Amygdala (tissue), 56 donors: ENCODE results near the gene MCU.
"Not testable (repeated sequence)": the region's sequence is repeated elsewhere in the genome, so short reads cannot be mapped to it uniquely, and the experiment has no call there.

Source experiments
- DNase-seq, 56 donors: peaks; one replicate each; lab custom pipeline; 2025; lab: John Stamatoyannopoulos, UW

Gene MCU

DNA sequence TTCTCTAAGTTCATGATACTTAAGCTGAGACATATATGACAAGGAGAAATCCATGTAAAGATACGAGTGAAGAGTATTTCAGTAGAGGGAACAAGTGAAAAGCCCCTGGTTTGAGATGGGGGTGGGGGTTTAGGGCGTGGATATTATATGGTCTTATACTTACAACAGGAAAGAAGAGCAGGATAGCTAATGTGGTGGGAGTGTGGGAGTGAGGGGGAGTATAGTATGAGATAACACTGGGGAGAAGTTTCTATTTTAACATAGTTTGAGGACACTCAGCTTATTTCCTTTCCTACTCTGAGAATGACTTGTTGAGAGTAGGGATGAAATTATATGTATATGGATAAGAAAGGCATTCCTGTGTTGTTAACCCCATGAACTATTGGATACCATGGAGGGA lies 36.5 kb downstream of the MCU start:
- DNase-seq = no peak

DNA sequence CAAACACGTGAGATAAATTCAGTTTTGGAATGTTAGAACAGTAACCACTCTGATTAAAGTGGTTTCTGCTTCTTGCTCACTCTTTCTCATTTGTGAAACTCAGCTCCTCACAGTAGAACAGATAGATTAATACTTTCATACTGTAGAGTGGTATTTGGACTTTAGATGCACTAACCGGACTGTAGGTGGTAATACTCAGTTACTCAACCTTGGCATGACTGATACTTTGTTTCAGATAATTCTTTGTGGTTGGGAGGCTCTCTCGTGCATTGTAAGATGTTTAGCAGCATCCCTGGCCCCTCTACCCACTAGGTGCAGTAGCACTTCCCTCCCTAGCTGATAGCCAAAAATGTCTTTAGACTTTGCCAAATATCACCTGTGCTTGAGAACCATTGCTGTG lies 37.6 kb downstream of the MCU start:
- no peak for DNase-seq

DNA sequence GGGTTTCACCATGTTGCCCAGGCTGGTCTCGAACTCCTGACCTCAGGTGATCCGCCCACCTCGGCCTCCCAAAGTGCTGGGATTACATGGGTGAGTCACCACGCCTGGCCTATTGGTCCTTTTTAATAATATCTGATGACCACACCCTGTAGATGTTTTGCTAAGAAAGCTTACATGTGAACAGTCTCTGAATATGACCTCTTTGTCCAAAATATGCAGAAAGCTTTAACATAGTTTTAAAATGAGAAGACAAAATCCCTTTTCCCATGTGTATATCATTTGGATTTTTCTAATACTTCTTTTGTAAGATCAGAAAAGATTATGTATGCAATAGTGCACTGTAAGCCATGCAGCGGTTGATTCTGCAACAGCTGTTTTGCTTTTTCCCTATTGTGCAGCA lies 38.5 kb downstream of the MCU start:
- no peak for DNase-seq

DNA sequence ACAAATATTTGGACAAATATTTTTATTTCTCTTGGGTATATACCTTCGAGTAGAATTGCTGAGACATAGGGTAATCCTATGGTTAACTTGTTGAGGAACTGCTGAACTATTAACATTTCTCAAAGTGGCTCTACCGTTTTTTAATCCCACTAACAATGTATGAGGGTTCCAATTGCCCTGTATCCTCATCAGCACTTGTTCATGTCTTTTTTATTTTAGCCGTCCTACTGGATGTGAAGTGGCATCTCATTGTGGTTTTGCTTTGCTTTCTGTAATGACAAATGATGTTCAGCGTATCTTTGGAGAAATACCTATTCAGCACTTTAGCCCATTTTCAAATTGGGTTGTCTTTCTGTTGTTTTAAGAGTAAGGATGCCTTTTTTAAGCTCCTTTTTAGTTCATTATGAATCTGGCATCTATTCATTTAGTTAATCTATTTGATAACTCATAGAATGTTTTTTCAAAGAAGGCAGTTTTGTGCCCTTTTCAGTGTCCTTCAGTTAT lies 40.0 kb downstream of the MCU start:
- DNase-seq = no peak

DNA sequence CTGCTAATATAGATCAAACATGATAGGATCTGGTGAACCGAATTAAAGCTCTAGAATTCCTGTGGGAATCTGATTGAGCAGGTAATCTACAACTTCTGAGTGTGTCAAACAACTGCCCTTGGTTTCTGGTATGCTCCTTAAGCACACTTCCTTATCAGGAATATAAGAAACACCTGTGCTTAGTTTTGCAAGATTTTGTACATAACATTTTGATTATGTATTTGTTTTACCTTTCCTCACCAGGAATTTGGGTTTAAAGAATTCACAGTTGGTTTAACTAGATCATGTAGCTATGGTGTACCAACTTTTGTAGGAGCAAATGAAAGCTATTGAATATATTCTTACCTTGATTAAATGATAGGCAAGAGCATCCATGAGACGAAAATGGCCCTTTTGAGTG lies 40.6 kb downstream of the MCU start:
- no peak for DNase-seq

DNA sequence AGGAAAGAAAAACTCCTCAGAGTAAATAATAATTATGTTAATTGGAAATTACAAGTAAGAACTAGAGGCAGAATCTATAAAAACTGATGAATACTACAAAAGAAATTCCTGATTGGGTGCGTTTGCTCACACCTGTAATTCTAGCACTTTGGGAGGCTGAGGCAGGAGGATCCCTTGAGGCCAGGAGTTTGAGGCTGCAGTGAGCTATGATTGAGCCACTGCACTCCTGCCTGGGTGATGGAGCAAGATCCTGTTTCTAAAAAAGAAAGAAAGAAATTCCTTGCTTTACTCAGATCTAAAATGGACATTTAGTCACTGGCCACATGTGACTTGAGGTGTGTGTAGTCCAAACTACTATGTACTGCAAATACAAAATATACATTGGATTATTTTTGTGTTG lies 42.0 kb downstream of the MCU start:
- DNase-seq = no peak

DNA sequence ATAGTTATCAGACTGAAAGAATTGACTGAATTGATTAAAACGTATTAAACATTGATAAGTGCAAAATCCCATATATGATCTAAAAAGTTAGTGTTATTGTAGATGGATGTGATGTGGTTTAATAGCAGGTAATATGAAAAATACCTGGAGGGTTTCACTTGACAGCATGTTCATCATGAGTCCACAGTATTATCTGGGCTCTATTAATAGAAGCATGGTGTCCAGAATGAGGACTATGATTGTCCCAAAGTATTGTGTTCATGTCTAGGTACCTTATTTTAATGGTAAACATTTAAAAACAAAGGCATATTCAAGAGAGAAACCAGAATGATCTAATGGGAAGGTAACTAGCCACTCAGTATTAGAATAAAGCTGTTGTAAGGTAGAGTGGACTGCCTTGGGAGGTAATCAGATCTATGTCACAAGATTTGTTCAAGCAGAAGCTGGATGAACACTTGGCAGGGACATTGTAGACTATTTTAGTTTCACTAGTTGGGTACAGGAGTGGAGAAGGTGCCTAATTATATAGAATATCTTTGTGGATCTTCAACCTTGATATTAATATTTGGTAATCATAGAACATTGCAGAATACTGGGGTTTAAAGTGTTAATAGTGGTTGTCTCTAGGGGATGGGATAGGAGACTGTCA lies 43.5 kb downstream of the MCU start:
- no peak for DNase-seq

DNA sequence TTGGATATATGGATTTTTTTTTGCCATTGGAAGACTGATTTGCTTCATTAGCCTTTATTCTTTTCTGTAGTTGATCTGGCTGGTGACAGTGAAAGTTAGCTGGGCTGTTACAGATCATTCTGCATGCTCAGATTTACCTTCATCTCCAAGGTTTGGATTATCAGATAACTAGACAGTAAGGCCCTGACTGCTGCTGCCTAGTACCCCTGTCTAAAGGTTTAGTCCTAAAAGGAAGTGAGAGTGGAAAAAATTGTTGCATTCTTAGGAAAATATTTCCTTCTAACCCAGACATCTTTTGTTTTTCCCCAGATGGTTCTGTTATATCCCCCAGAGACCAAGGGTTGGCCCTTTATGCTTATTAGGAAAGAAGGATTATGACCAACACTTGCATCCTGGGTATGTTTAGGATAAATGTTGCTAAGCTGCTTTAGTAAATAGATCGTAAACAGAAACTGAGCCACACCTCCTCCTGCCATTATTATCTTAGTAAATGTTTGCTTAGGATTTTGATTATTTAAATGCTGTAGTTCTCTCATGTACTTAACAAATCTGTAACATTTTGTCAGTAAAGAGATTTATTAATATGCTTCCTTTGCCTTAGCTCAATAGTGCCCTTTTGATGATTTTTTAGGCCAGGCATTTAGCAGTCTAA lies 44.4 kb downstream of the MCU start:
- no peak for DNase-seq

DNA sequence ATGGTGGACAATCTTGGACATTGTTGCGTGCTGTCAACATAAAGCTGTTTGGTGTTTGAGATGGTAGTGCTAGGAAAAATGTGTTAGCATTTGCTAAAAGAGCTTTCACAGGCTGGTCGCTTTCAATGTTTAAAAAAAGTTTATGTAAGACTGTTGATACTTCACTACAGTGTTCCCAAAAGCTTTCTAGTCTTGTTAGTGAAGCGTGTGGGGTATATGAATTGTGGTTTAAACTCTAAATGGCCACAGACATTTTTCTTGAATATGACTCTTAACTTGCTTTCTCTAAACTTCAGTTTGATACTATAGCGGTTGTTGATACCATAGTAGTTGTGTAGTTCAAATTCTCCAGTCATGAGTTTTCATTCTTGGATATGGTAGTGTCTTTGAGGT lies 44.9 kb downstream of the MCU start:
- no peak for DNase-seq

DNA sequence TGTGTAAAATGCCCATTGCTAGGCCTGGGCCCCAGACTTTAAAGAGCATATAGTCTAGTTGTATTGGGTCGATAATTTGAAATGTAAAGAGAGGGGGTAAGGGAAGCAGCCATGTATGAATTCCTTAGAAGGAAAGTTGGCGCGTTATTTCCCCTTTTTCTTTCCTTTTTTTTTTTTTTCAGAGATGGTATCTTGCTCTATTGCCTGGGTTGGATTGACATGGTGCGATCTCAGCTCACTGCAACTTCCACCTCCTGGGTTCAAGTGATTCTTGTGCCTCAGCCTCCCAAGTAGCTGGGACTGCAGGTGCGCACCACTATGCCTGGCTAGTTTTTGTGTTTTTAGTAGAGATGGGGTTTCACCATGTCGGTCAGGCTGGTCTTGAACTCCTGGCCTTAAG lies 45.4 kb downstream of the MCU start:
- not testable (repeated sequence) for DNase-seq

DNA sequence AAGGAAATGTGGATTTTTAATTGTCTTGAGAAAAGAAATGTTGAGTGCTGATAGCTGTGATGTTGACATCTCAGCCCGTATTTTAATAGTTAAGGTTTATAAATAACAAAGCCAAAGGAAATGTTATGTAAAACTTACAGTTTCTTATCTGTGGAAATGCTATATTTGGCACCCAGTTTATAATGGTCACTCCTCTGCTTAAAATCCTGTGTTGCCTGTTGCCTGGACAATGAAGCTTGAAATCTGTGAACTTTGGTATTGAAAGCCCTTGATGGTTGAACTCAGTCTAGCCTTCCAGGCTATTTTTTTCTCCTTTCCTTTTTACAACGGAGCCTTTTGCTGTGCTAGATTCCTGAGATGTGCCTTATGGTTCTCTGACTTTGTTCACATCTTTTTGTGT lies 46.5 kb downstream of the MCU start:
- no peak for DNase-seq

DNA sequence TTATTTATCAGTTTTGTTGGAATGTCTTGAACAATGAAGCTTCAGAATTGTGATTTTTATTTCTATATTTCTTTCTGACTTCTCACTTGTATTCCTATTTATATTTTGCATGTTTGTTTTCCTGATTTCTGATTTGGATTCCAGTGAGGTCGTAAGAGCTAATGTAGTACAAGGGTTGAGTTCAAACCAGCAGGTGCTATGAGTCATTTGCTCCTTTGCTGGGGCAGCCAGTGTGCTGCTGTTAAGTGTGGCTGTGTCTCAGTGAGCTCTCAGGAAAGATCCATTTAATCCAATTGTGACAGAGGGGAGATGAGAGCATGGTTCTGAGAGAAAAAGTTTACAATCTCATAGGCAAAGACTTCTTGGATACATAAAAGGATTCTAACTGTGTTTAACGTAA lies 48.6 kb downstream of the MCU start:
- no peak for DNase-seq

DNA sequence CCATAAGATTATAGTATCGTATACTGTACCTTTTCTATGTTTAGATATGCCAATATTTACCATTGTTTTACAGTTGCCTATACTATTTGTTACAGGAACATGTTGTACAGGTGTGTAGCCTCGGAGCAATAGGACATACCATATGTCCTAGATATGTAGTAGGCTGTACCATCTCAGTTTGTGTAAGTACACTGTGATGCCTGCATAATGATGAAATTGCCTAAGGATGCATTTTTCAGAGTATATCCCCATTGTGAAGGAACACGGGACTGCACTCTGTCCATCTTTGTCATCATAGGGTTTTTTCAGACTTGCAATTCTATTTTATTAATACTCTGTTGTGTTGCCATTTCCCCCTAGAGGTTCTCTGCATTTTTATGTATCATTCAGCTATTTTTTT lies 50.1 kb downstream of the MCU start:
- no peak for DNase-seq

DNA sequence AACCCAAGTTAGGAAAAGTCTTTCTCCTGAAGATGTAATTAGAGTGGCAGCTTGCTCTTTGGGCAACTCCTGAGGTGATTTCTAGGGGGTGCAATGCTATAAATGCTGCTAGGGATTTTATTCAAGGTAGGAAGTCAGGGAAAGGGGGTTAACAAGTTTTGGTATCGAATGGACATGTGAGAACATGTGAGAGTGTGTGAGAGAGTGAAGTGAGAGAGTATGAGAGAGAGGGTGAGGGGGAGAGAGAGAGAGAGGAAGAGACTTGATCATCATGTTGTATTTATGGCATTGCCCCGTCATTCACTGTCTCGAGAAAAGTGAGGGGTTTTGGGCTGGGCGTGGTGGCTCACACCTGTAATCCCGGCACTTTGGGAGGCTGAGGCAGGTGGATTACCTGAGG lies 50.9 kb downstream of the MCU start:
- no peak for DNase-seq

DNA sequence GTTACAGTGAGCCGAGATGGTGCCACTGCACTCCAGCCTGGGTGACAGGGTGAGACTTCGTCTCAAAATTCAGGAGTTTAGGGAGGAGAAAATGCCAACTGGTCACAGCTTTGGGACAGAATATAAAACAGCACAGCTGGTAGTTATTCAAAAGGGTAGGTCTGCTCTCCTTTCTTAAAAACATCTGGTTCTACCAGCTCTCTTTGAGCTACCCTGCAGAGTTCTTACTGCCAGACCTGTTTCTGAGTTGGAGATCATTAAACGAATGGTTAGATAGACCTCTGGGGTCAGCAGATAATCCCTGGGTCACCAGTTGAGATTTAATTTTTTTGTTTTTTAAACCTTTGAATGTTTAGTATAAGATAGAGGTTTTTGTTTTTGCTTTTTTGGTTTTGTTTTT lies 52.6 kb downstream of the MCU start:
- no peak for DNase-seq

DNA sequence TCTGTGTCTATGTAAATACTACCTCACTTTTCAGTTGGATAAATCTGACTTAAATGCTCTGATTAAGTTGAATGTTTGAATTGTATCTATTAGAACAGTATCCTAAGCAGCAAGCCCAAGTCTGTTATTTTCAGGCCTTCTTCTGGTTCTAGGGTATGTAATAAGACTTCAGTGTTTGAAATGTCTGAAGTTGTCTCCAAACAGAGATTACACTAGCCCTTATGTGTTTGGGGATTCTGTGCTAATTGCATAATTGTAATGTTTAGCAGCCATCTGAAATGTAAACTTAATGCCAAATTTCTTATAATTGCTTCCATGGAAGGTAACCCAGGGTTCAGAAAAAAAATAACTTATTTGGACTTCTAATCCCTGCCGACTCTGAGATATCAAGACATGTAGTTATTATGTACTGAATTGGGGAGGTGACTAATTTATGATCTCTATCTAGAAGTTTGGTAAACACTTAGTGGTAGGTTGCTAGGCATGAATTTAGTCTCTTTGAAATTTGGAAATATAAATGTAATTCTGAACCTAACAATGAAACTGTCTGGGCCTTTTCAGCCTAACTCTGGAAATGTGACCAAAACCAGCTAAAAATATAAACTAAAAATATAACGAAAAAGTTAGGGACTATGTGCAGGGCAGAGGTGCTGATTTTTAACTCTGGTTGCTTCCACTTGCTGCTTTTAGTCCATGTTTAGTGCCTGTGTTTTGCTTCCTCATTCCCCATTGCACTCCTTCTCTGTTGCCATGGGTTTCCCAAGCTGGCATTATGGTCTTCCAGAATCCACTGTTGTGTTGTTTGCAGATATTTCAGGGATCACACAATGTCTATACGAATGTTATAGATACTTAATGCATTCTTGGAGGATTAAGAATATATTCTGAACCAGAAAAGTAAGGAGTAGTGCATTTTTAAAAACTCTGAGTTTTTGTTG lies 54.8 kb downstream of the MCU start:
- DNase-seq = no peak

DNA sequence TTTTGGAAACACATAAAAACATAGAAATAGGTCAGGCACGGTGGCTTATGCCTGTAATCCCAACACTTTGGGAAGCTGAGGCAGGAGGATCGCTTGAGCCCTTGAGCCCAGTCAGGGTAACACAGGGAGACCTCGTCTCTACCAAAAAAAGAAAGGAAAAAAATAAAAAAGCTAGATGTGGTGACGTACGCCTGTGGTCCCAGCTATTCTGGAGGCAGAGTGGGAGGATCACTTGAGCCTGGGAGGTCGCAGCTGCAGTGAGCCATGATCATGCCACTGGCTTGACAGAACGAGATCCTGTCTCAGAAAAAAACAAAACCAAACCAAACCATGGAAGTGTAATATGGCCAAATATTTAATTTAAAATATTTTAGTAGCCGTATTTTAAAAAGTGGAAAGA lies 55.6 kb downstream of the MCU start:
- no peak for DNase-seq

DNA sequence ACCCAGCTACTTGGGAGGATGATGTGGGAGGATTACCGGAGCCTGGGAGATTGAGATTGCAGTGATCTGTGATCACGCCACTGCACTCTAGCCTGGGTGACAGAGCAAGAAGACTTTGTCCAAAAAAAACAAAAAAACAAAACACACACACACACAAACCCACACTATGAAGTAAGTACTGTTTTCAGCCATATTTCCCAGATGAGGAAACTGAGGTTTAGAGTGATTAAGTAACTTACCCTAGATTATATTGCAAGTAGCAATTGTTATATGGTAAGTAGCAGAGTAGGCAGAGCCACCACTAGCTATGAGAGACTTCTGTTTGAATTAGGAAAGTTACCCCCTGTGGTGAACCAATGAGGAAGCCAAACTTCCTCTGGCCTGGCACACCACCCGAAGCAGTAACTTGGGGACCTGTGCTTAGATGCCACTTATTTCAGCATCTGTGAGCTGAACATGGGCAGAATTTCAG lies 61.9 kb downstream of the MCU start:
- DNase-seq = no peak

DNA sequence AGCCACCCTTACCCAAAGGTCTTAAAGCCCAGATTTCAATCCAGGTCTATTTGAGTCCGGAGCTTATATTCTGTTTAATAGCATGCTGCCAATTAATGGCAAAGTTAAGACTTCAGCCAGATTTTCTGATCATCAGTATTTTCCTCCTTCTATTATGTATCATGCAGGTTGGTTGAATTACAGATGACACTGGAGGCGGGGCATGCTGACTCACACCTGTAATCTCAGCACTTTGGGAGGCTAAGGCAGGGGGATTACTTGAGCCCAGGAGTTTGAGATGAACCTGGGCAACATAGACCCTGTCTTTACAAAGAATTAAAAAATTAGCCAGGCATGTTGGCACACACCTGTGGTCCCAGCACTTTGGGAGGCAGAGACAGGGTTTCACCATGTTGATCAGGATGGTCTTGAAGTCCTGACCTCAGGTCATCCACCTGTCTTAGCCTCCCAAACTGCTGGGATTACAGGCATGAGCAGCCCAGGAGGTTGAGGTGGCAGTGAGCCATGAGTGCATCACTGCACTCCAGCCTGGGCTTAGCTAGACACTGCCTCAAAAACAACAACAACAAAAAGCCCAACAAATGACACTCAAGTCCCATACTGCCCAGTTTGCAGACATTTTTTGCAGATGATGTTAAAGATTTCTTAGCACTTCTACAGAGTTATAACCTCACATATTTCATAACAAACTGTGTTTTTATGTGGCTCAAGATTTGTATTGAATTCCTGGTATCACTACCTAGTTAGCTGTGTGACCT lies 62.5 kb downstream of the MCU start:
- no peak for DNase-seq

DNA sequence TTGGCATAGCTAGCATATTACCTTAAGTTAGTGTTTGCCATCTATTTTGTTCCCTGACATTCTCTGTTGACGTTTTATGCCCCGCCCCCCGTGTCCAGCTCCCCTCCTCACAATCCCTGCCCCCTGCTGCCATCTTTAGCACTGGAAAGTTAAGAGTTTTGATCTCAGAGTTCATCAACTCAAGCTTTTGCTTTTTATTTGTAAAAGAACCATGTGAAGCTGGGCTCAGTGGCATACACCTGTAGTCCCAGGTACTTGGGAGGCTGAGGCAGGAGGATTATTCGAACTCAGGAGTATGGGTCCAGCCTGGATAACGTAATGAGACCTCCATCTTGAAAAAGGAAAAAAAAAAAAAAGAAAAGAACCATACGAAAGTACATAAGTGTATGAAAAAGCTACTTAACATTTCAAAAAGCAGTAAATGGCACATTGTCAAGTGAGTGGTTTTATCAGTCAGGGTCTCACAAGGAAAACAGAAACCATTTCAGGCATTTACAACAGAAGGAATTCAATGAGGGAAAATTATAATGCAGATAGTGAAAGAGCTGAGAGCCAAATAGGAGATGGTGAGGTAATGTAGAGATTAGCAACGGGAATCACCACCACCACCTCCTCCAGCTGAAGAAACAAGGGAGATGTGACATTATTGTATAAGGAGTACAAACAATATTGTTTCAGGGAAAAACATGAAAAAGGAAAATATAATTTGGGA lies 64.9 kb downstream of the MCU start:
- DNase-seq = no peak
